Transverse colon (tissue), 4 donors: ENCODE results near the gene WDR62. TPM values are rescaled to one million over a fixed set of nuclear protein-coding genes. Genes with fewer than 3 reads are reported as not detected.
A peak's percentile ranks its signal among the peaks of the same experiment; 100 is the strongest.

Experiments used
- DNase-seq: peaks from one replicate; pipeline ENCODE4 v3.0.0-alpha.2; 2019
- H3K27ac ChIP-seq, 4 donors: fragments of 200-600 bp; sonication (generic); 2 replicates each; pipeline ENCODE4 v1.5.1; 2016 to 2018; ENCODE audit warnings: inconsistent platforms in 4 of 4
- H3K27me3 ChIP-seq: fragments of 200-600 bp; sonication (generic); 2 replicates; pipeline ENCODE4 v1.5.1; 2017; ENCODE audit warnings: inconsistent platforms
- H3K36me3 ChIP-seq, 4 donors: fragments of 200-600 bp; sonication (generic); 2 replicates each; pipeline ENCODE4 v1.5.1; 2017 to 2019; ENCODE audit warnings: inconsistent platforms in 4 of 4
- H3K4me1 ChIP-seq, 4 donors: fragments of 200-600 bp; sonication (generic); 2 replicates each; pipeline ENCODE4 v1.5.1; 2017 to 2020; ENCODE audit warnings: inconsistent platforms in 4 of 4
- H3K4me3 ChIP-seq, 4 donors: fragments of 200-600 bp; sonication (generic); 1 replicate in 1 of 4; 2 replicates in 3 of 4; pipeline versions ENCODE4 v1.5.1 to v1.6.1; 2017 to 2019; ENCODE audit warnings: inconsistent platforms in 4 of 4
- H3K9me3 ChIP-seq, 2 donors: fragments of 200-600 bp; sonication (generic); 2 replicates each; pipeline ENCODE4 v1.5.1; 2017 to 2019; ENCODE audit warnings: inconsistent platforms in 2 of 2
- EP300 ChIP-seq: sonication (generic); formaldehyde crosslinking; IDR thresholded peaks from one replicate; pipeline ENCODE4 v1.6.1; 2017; ENCODE audit warnings: antibody characterized with exemption, low read depth
- POLR2A ChIP-seq: fragments of 450-650 bp; IDR thresholded peaks from one replicate; pipeline ENCODE4 v1.6.1; 2016; ENCODE audit warnings: antibody characterized with exemption, mild to moderate bottlenecking, moderate library complexity
- POLR2AphosphoS5 ChIP-seq, 3 donors: sonication (generic); formaldehyde crosslinking; IDR thresholded peaks; one replicate each; pipeline ENCODE4 v1.6.1; 2016; ENCODE audit warnings: antibody characterized with exemption in 3 of 3
- WGBS, 2 donors: methylation state at CpG; one replicate each; pipeline ENCODE4 v1.1.5; 2018; ENCODE audit warnings: low coverage in 1 of 2; 5-methylcytosine and 5-hydroxymethylcytosine counted together
- in situ Hi-C, 4 donors: fragments of 200-750 bp; cut with MboI; loops; one replicate each; pipeline versions ENCODE4 v1.15.0 to v1.15.1; 2017; ENCODE audit warnings: low sequenced_read_pairs in 3 of 4, low pct_ligation_motif_present in 1 of 4, low pct_unique_long_range_greater_than_20kb in 1 of 4
- intact Hi-C: fragments of 100-400 bp; cut with DNase I; formaldehyde crosslinking; loops from one replicate; pipeline ENCODE4 v1.15.1; 2023; ENCODE audit warnings: low total_unique reads
- total RNA-seq, 4 donors: library from RNA; depleted of rRNA; stranded (reverse); fragments of >200 nt; gene quantifications; one replicate each; pipeline ENCODE4 v1.1.0, GENCODE V29; 2016
- TF ChIP-seq, protein P1 (sequence below), 5 experiments: fragments of 200-600 bp in 3 of 5; fragments of 450-650 bp in 2 of 5; sonication (generic) in 3 of 5; IDR thresholded peaks; 1 replicate in 2 of 5; 2 replicates in 3 of 5; pipeline ENCODE4 v1.5.1; 2016 to 2017; ENCODE audit warnings: antibody characterized with exemption in 5 of 5, inconsistent platforms in 3 of 5, mild to moderate bottlenecking in 2 of 5, moderate library complexity in 1 of 5

Gene WDR62
- total RNA-seq, 4 donors from 2014 or later, result 0.37 to 20.7 (median 0.97) TPM

DNA sequence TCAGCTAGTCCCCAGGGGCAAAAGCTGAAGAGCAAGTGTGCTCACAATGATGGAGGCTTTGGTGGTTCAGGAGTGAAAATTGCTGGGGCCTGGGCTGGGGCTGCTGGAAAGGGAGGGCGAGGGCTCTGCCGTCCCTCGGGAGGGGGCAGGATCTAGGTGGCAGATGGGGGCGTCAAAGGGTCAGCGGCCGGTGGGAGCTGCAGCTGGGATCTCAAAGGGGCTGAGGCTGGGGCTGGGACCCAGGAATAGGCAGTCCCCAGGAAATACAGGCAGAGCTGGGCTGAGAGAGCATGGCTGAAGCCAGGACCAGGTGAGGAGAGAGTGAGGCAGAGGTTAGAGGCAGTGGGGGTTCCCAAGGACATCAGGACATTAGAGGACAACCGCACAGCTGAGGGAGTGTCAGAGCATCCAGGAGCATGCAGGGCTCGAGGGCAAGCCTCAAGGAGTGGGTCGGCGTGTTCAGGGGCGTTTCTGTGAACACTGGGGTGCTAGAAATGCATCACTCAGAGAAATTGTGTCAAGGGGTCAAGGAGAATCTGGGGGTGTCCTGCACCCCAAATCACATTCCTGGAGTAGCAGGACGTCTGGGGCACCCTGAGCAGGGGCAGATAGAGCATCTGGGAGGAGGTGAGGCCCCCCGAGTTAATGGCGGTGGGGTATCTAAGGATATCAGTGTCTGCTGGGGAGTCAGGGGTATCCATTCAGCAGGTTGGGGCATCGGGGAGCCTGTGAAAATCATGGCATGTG is 44.9 kb upstream of the WDR62 start:
- in situ Hi-C loops (loop anchor here in 1 of 4 donors (10.0 kb wide), 1 partner anchor 45 kb away; the partner anchor contains the start of genes THAP8 and WDR62), intact Hi-C loops (no loop called here)
- no peak for DNase-seq
- H3K9me3 ChIP-seq, result no peaks in the 10 kb centered on the region
- 58 to 62% methylated on average over 8 to 15 of the region's 15 CpGs for WGBS, 2 donors
- no peaks in the 10 kb centered on the region for H3K27me3 ChIP-seq
- peaks cover 15 to 27% (median 22%) of the 10 kb centered on the region in 4 donors for H3K4me1 ChIP-seq
- H3K27ac ChIP-seq, result peak overlapping the region; percentile 19 to 85 (median 72)
- peak overlapping the region; percentile 10 to 40 (median 37) for H3K4me3 ChIP-seq
- H3K36me3 ChIP-seq, result no peaks in the 10 kb centered on the region
- TF ChIP-seq, protein P1, sequence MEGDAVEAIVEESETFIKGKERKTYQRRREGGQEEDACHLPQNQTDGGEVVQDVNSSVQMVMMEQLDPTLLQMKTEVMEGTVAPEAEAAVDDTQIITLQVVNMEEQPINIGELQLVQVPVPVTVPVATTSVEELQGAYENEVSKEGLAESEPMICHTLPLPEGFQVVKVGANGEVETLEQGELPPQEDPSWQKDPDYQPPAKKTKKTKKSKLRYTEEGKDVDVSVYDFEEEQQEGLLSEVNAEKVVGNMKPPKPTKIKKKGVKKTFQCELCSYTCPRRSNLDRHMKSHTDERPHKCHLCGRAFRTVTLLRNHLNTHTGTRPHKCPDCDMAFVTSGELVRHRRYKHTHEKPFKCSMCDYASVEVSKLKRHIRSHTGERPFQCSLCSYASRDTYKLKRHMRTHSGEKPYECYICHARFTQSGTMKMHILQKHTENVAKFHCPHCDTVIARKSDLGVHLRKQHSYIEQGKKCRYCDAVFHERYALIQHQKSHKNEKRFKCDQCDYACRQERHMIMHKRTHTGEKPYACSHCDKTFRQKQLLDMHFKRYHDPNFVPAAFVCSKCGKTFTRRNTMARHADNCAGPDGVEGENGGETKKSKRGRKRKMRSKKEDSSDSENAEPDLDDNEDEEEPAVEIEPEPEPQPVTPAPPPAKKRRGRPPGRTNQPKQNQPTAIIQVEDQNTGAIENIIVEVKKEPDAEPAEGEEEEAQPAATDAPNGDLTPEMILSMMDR (IDR thresholded peaks at IDR 0.05), result no peak
- TF ChIP-seq EP300 (no peak), POLR2A (no peak), POLR2AphosphoS5 (IDR thresholded peaks at IDR 0.05) (no peak)

DNA sequence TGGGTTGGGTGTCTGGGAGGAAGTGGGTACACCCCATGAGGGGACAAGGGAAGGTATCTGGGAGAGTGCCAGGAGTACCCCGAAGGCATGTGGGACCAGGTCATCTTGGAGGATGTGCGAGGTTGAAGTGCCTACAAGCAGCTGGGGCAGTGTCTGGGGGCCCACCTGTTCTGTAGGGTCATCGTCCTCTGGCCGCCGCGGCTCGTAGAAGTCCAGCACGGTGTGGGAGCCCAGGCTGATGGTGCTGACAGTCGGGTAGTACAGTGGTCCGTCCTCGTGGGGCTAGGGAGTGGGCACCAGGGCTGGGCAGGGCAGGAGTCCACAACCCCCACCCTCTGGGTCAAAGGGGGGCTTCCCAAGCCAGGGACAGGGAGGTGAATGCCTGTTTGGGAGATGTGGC is 44.3 kb upstream of the WDR62 start:
- no peak for DNase-seq
- Histone ChIP-seq H3K27ac (no peak overlapping the region), H3K4me1 (peaks cover 17 to 31% (median 23%) of the 10 kb centered on the region in 4 donors), H3K9me3 (no peaks in the 10 kb centered on the region), H3K4me3 (no peak overlapping the region), H3K36me3 (no peaks in the 10 kb centered on the region), H3K27me3 (no peaks in the 10 kb centered on the region)
- TF ChIP-seq EP300, result no peak
- TF ChIP-seq POLR2AphosphoS5 (IDR thresholded peaks at IDR 0.05), result no peak
- intact Hi-C loops, result no loop called here
- in situ Hi-C loops, result no loop called here
- WGBS, 2 donors, result 94% methylated on average over 11 of the region's 11 CpGs; no CpG with 5 or more reads in 1 of the 2 donors

DNA sequence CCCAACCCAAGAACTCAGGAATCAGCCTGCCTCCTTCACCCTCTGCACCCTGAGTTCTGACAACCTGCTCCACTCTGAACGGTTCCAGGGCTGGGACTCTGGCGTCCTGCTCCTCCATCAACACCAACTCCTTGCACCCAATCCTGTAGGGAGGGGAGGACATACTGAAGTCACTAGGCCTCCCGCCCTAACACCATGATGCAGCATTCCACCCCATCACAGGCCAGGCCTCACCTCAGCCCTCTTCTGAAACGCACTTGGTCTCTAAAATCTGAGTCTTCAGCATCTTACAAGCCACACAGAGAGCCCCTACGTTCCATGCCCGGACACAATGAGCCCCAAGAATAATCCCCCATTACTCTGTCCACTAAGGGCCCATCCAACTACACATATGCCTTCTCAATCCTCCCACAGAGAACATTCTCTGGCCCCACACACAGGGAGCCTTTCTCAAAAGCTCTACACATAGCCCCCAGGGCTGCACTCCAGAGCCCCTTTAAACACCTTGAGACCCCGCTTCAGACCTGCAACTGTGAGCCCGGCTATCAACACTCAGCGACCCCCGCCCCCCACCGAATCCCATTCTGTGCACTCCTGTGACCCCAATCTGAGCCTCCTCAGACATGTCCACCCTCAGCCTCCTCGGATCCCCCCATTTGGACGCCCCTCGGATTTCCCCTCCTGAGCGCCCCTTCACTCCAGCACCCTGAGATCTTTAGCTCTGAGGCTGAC is 41.3 kb upstream of the WDR62 start:
- 5 to 32% methylated on average over 11 to 15 of the region's 15 CpGs for WGBS, 2 donors
- H3K4me3 ChIP-seq, result peak overlapping the region; percentile 67 to 73 (median 70)
- no peak for DNase-seq
- TF ChIP-seq EP300 (no peak), POLR2AphosphoS5 (IDR thresholded peaks at IDR 0.05) (no peak), POLR2A (no peak)
- TF ChIP-seq, protein P1 (IDR thresholded peaks at IDR 0.05), result no peak
- H3K27ac ChIP-seq, result peak overlapping the region; percentile 83 to 91 (median 84)
- H3K27me3 ChIP-seq, result no peaks in the 10 kb centered on the region
- no peaks in the 10 kb centered on the region for H3K36me3 ChIP-seq
- intact Hi-C loops (no loop called here), in situ Hi-C loops (no loop called here)
- H3K4me1 ChIP-seq, result peaks cover 16 to 30% (median 23%) of the 10 kb centered on the region in 4 donors
- no peaks in the 10 kb centered on the region for H3K9me3 ChIP-seq

DNA sequence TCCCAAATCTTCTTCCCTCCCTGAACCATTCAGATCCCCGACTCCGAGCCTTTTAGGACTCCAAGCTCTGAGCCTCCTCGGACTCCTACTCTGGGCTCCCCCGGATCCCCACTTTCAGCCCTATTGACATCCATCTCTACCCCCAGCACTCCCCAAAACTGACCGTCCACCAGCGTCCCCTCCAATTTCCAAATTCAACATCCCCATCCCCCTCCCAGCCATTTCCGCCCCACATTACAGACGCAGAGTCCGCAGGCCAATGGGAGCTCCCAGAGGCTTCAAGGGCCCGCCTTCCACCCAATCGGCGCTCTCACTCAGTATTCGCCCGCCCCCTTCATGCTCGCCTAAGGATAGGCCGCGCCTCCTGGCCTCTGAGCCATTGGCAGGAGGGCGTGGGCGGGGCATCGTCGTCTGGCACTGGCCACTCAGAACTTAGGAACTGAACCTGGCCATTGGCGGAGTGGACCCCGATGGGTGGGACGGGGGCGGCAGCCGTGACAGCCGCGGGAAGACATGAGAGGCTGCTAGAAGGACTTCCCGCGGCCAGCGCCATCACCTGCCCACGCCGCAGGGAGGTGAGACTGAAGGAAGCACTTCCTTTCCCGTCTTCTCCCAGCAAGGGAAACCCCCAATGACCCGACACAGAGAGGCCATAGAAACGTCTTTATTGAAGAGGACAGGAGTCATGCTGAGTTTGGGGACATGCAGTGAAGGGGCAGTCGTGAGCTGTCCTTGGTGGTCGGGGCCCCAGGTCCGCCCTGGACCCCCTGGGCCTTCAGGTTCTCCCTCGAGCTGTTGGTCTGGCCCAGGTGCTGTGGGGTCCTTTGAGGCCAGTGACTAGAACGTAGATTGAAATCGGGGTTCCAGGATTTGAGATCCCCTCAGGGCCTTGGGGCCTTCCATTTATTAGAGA is 40.4 kb upstream of the WDR62 start, which contains the start of gene ALKBH6:
ALKBH6 (minus strand) TSS at position 202 of the 913 bp plus-strand sequence. CDS start 816 bp downstream, outside the sequence.
- in situ Hi-C loops, result no loop called here
- Histone ChIP-seq H3K4me3 (peak within 1 kb of the TSS; percentile 67 to 73 (median 70)), H3K27ac (peak within 1 kb of the TSS; percentile 83 to 91 (median 84)), H3K9me3 (no peaks in the 10 kb centered on the region), H3K4me1 (peaks cover 10 to 23% (median 17%) of the 10 kb centered on the region in 4 donors), H3K27me3 (no peaks in the 10 kb centered on the region), H3K36me3 (no peaks in the 10 kb centered on the region)
- intact Hi-C loops, result no loop called here
- WGBS, 2 donors, result 0 to 2% methylated on average over 8 to 36 of the region's 42 CpGs
- DNase-seq, result peak; percentile 100
- TF ChIP-seq POLR2A (peak; percentile 39), EP300 (no peak), POLR2AphosphoS5 (IDR thresholded peaks at IDR 0.05) (peak; percentile 30 to 64 (median 58))
- TF ChIP-seq, protein P1 (IDR thresholded peaks at IDR 0.05), result peak in 1 of 5 experiments; percentile 21
